ENCODE measurements around the gene TLK2. TPM values are rescaled to one million over a fixed set of nuclear protein-coding genes. Genes with fewer than 3 reads are reported as not detected.

TLK2 gene
- total RNA-seq, 4 donors from 2014 or later = 30.3 to 66.0 (median 38.7) TPM

DNA sequence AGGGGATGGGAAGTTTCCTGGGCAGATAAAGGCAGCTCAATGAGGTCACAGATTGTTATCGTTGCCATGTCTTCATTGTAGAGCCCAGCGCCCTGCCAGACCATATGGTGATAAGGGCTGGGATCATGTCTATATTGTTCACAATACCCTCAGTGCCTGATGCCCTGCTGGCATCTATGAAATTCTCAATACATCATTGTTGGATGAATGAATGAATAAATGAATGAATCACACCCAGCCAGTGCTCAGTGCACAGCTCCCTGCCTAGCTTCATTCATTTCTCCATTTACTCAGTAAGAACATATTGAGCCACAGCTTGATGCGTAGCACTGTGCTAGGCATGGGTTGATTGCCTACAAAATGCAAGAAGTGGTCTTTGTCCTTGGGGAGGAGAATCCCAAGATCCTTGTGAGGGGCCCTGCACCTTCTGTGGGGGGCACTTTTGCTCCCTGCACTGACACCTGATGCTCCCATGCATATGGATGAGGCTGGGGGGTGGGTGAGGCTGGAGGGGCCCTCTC is 178.6 kb downstream of the TLK2 start:
- H3K36me3 ChIP-seq = no peaks in the 10 kb centered on the region
- H3K27ac ChIP-seq = no peak overlapping the region
- TF ChIP-seq CTCF (IDR thresholded peaks at IDR 0.05) (no peak), EP300 (IDR thresholded peaks at IDR 0.05) (no peak), POLR2A (IDR thresholded peaks at IDR 0.05) (no peak)
- peaks cover 0 to 38% (median 17%) of the 10 kb centered on the region in 4 donors for H3K4me1 ChIP-seq
- H3K9me3 ChIP-seq = peaks cover 0 to 17% (median 0%) of the 10 kb centered on the region in 4 donors
- H3K27me3 ChIP-seq = no peaks in the 10 kb centered on the region
- 79 to 93% methylated on average over 3 of the region's 3 CpGs for WGBS, 2 donors
- no peak for DNase-seq (ENCODE audit: low spot score in 2 of 2)
- no peak overlapping the region for H3K4me3 ChIP-seq

GRCh38 chr17:62657690-62658089 is 179.1 kb downstream of the TLK2 start:
- peaks cover 0 to 17% (median 0%) of the 10 kb centered on the region in 4 donors for H3K9me3 ChIP-seq
- no peak overlapping the region for H3K4me3 ChIP-seq
- H3K27ac ChIP-seq = no peak overlapping the region
- no peak for DNase-seq (ENCODE audit: low spot score in 2 of 2)
- H3K4me1 ChIP-seq = peaks cover 0 to 33% (median 14%) of the 10 kb centered on the region in 4 donors
- H3K36me3 ChIP-seq = no peaks in the 10 kb centered on the region
- H3K27me3 ChIP-seq = no peaks in the 10 kb centered on the region
- no peak for TF ChIP-seq CTCF (IDR thresholded peaks at IDR 0.05)
- TF ChIP-seq EP300 (IDR thresholded peaks at IDR 0.05) = no peak
- TF ChIP-seq POLR2A (IDR thresholded peaks at IDR 0.05) = no peak
- WGBS, 2 donors = 46 to 64% methylated on average over 9 of the region's 9 CpGs

DNA sequence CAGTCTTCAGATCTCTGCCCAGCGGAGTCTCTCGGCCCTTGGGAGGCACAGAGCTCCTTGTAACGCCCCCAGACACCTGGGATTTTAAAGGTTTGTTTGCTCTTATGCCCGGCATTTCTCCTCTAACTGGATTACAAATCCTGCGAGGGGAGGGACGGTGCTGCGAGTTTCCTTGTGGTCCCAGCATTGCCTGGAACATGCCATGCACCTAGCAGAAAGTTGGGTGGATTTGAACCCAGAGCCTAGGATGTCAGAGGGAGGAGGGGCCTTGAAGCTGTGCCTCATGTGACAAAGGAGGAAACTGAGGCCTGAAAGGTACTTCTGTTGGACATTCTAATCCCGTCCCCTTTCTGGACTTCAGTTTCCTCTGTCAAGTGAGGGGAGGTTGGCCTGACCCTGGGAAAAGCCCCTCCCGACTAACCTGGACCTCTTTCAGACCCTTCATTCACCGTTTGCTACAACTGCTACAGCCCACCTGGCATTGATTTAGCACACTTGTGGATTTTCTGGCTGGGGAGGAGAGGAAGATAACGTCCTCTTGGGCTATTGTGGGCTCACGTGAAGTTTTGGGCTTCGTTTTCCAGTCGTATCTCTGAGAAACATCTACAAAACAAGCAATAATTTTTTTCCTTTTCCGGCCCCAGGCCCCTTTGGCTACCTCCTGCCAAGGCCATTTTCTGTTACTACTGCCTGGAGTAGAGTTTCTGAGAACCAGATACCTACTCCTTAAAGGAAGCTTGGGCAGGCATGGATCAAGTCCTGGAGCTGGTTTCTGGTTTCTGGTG is 179.7 kb downstream of the TLK2 start:
- no peak for DNase-seq (ENCODE audit: low spot score in 2 of 2)

GRCh38 chr17:62660629-62661118 is 182.0 kb downstream of the TLK2 start:
- no peak overlapping the region for H3K4me3 ChIP-seq
- H3K36me3 ChIP-seq = no peaks in the 10 kb centered on the region
- no peak overlapping the region for H3K27ac ChIP-seq
- TF ChIP-seq POLR2A (IDR thresholded peaks at IDR 0.05) (no peak), CTCF (IDR thresholded peaks at IDR 0.05) (no peak), EP300 (IDR thresholded peaks at IDR 0.05) (no peak)
- H3K4me1 ChIP-seq = peaks cover 0 to 14% (median 0%) of the 10 kb centered on the region in 4 donors
- no peaks in the 10 kb centered on the region for H3K27me3 ChIP-seq
- no peak for DNase-seq (ENCODE audit: low spot score in 2 of 2)
- H3K9me3 ChIP-seq = peaks cover 0 to 17% (median 0%) of the 10 kb centered on the region in 4 donors
- 96 to 98% methylated on average over 2 of the region's 2 CpGs for WGBS, 2 donors

More for the DNA sequence above, 179.7 kb downstream of the TLK2 start:
- H3K27me3 ChIP-seq = no peaks in the 10 kb centered on the region
- 66 to 70% methylated on average over 15 of the region's 15 CpGs for WGBS, 2 donors
- peaks cover 0 to 27% (median 11%) of the 10 kb centered on the region in 4 donors for H3K4me1 ChIP-seq
- no peak overlapping the region for H3K4me3 ChIP-seq
- H3K36me3 ChIP-seq = no peaks in the 10 kb centered on the region
- peaks cover 0 to 17% (median 0%) of the 10 kb centered on the region in 4 donors for H3K9me3 ChIP-seq
- TF ChIP-seq EP300 (IDR thresholded peaks at IDR 0.05) (no peak), CTCF (IDR thresholded peaks at IDR 0.05) (no peak), POLR2A (IDR thresholded peaks at IDR 0.05) (no peak)
- H3K27ac ChIP-seq = no peak overlapping the region

DNA sequence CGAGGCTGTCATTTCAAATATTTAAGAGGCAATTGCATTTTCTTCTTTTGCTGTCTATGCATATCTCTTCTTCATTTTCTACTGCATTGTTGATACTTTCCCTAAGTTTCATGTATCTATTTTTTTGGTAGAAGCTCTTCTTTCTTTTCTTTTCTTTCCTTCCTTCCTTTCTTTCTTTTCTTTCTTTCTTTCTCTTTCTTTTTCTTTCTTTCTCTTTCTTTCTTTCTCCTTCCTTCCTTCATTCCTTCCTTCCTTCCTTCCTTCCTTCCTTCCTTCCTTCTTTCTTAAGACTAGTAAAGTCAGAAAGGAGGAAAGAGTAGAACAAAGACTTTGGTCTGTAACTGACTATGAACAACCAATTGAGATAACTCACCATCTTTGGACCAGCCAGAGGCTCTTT is 182.7 kb downstream of the TLK2 start:
- TF ChIP-seq POLR2A (IDR thresholded peaks at IDR 0.05) (no peak), EP300 (IDR thresholded peaks at IDR 0.05) (no peak), CTCF (IDR thresholded peaks at IDR 0.05) (no peak)
- Histone ChIP-seq H3K4me1 (peaks cover 0 to 12% (median 0%) of the 10 kb centered on the region in 4 donors), H3K27me3 (no peaks in the 10 kb centered on the region), H3K9me3 (peaks cover 0 to 17% (median 0%) of the 10 kb centered on the region in 4 donors), H3K36me3 (no peaks in the 10 kb centered on the region), H3K27ac (no peak overlapping the region), H3K4me3 (no peak overlapping the region)
- 94 to 100% methylated on average over 1 of the region's 1 CpG for WGBS, 2 donors
- no peak for DNase-seq (ENCODE audit: low spot score in 2 of 2)
